Nephron progenitor cell (in vitro differentiated cells): ENCODE results near the gene LRP1B.
"Not testable (repeated sequence)": the region's sequence is repeated elsewhere in the genome, so short reads cannot be mapped to it uniquely, and the experiment has no call there.

ENCODE experiments used
- DNase-seq: peaks from one replicate; pipeline ENCODE4 v3.0.0; 2021
- H3K27ac Mint-ChIP-seq: 2 replicates; pipeline ENCODE4 v1.8.0; 2021; ENCODE audit warnings: mild to moderate bottlenecking, moderate library complexity, mixed read lengths
- H3K27me3 Mint-ChIP-seq: 2 replicates; pipeline ENCODE4 v1.8.0; 2021; ENCODE audit warnings: mild to moderate bottlenecking, low read depth, mixed read lengths; ENCODE audit not compliant: poor library complexity
- H3K36me3 Mint-ChIP-seq: 2 replicates; pipeline ENCODE4 v1.8.0; 2021; ENCODE audit warnings: low read depth, mixed read lengths
- H3K4me1 Mint-ChIP-seq: 2 replicates; pipeline ENCODE4 v1.8.0; 2021; ENCODE audit warnings: mixed read lengths
- H3K4me3 Mint-ChIP-seq: 2 replicates; pipeline ENCODE4 v1.8.0; 2021; ENCODE audit warnings: mild to moderate bottlenecking, moderate library complexity, mixed read lengths
- H3K9me3 Mint-ChIP-seq: 2 replicates; pipeline ENCODE4 v1.8.0; 2021; ENCODE audit warnings: mild to moderate bottlenecking, moderate library complexity, mixed read lengths
- CTCF ChIP-seq: fragments of 200-600 bp; sonication (generic); IDR thresholded peaks from 2 replicates; pipeline ENCODE4 v1.5.0; 2021; ENCODE audit warnings: antibody characterized with exemption

Gene LRP1B

GRCh38 chr2:140650825-140651224, 1480.0 kb downstream of the LRP1B start:
- DNase-seq, result no peak
- no peak overlapping the region for H3K27ac Mint-ChIP-seq
- H3K9me3 Mint-ChIP-seq, result no peaks in the 10 kb centered on the region

GRCh38 chr2:140650134-140650533, 1480.7 kb downstream of the LRP1B start:
- H3K4me1 Mint-ChIP-seq, H3K4me3 Mint-ChIP-seq, H3K9me3 Mint-ChIP-seq, H3K27ac Mint-ChIP-seq, H3K27me3 Mint-ChIP-seq, H3K36me3 Mint-ChIP-seq, DNase-seq: not testable (repeated sequence)

More at GRCh38 chr2:140650825-140651224, 1480.0 kb downstream of the LRP1B start:
- Mint-ChIP-seq H3K27me3 (no peaks in the 10 kb centered on the region), H3K4me1 (no peaks in the 10 kb centered on the region), H3K36me3 (no peaks in the 10 kb centered on the region), H3K4me3 (no peak overlapping the region)
- no peak for TF ChIP-seq CTCF

GRCh38 chr2:140648393-140648792, 1482.4 kb downstream of the LRP1B start:
- Mint-ChIP-seq H3K4me1 (no peaks in the 10 kb centered on the region), H3K4me3 (no peak overlapping the region), H3K27me3 (peaks cover 3% of the 10 kb centered on the region), H3K36me3 (no peaks in the 10 kb centered on the region), H3K27ac (no peak overlapping the region), H3K9me3 (no peaks in the 10 kb centered on the region)
- TF ChIP-seq CTCF, result no peak
- no peak for DNase-seq

GRCh38 chr2:140643761-140644187, 1487.0 kb downstream of the LRP1B start:
- no peak for TF ChIP-seq CTCF
- no peaks in the 10 kb centered on the region for H3K4me1 Mint-ChIP-seq
- H3K27me3 Mint-ChIP-seq, result peaks cover 3% of the 10 kb centered on the region
- no peaks in the 10 kb centered on the region for H3K9me3 Mint-ChIP-seq
- no peak overlapping the region for H3K4me3 Mint-ChIP-seq
- H3K27ac Mint-ChIP-seq, result no peak overlapping the region
- H3K36me3 Mint-ChIP-seq, result no peaks in the 10 kb centered on the region
- DNase-seq, result no peak

- Mint-ChIP-seq H3K4me3 (no peak overlapping the region), H3K27ac (no peak overlapping the region), H3K4me1 (no peaks in the 10 kb centered on the region), H3K9me3 (no peaks in the 10 kb centered on the region), H3K27me3 (peaks cover 3% of the 10 kb centered on the region), H3K36me3 (no peaks in the 10 kb centered on the region)
- no peak for TF ChIP-seq CTCF
- DNase-seq, result no peak
Measured at GRCh38 chr2:140641163-140641562, 1489.7 kb downstream of the LRP1B start.

- DNase-seq, result no peak
- no peak for TF ChIP-seq CTCF
- H3K4me3 Mint-ChIP-seq, result no peak overlapping the region
- H3K36me3 Mint-ChIP-seq, result no peaks in the 10 kb centered on the region
- H3K27me3 Mint-ChIP-seq, result peaks cover 3% of the 10 kb centered on the region
- H3K27ac Mint-ChIP-seq, result no peak overlapping the region
- no peaks in the 10 kb centered on the region for H3K9me3 Mint-ChIP-seq
- H3K4me1 Mint-ChIP-seq, result no peaks in the 10 kb centered on the region
Measured at GRCh38 chr2:140639628-140640027, 1491.2 kb downstream of the LRP1B start.
